SJCRH30 (cell line): ENCODE data around the gene RGSL1. TPM values are rescaled to one million over a fixed set of nuclear protein-coding genes. Genes with fewer than 3 reads are reported as not detected.

Experiments
- DNase-seq, 2 experiments: peaks; one replicate each; pipeline ENCODE4 v3.0.0-alpha.2; 2015 to 2020
- H3K27ac ChIP-seq: fragments of 250-450 bp; sonication (Bioruptor Pico); 2 replicates; pipeline ENCODE4 v1.5.1; 2020; ENCODE audit warnings: mild to moderate bottlenecking, moderate library complexity
- H3K27me3 ChIP-seq: fragments of 250-450 bp; sonication (Bioruptor Pico); 2 replicates; pipeline ENCODE4 v1.5.1; 2020; ENCODE audit warnings: mild to moderate bottlenecking, moderate library complexity
- H3K36me3 ChIP-seq: fragments of 250-450 bp; sonication (Bioruptor Pico); 2 replicates; pipeline ENCODE4 v1.5.1; 2020; ENCODE audit warnings: mild to moderate bottlenecking, moderate library complexity
- H3K4me1 ChIP-seq: fragments of 250-450 bp; sonication (Bioruptor Pico); 2 replicates; pipeline ENCODE4 v1.5.1; 2020; ENCODE audit warnings: mild to moderate bottlenecking, moderate library complexity
- H3K4me3 ChIP-seq: fragments of 250-450 bp; sonication (Bioruptor Pico); 2 replicates; pipeline ENCODE4 v1.5.1; 2020; ENCODE audit warnings: mild to moderate bottlenecking, moderate library complexity
- H3K9me3 ChIP-seq: fragments of 250-450 bp; sonication (Bioruptor Pico); replicated peaks from 2 replicates; pipeline ENCODE4 v1.5.1; 2020; ENCODE audit warnings: mild to moderate bottlenecking, moderate library complexity
- total RNA-seq: library from RNA; depleted of rRNA; stranded (reverse); fragments of >200 nt; shearing (Covaris generic); gene quantifications from 2 replicates; pipeline ENCODE4 v1.2.3, GENCODE V29; 2014

Gene RGSL1
- total RNA-seq, 1 experiment from 2014 or later = not detected

DNA sequence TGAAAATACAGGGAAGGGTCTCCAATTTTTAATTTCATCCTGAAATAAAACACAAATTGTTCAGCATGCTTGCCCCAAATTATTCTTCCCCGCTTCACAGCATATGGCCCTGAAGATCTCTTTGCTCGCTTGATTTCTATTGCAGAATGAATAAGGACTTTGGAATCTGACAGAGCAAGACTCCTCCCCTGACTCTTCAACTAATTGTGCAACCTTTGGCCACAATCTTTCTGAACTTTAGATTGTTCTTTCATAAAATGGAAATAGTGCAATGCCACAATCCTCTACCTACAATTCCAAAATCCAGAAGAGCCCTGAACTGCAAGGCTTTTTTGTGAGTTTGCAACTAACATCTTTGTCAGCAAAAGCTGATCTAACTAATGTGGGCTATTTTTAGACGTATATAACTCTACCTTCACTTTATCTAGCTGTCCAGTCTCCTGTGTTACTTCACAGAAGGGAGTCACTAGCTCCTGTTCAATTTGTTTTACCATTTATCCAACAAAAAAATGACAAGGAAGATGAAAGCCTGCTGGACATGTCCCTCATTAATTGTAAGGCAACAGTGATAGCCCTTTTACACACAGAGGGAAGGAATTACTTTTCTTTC, 125.7 kb downstream of the RGSL1 start:
- Histone ChIP-seq H3K27ac (no peak overlapping the region), H3K36me3 (no peaks in the 10 kb centered on the region), H3K9me3 (no peaks in the 10 kb centered on the region), H3K27me3 (no peaks in the 10 kb centered on the region), H3K4me3 (no peak overlapping the region), H3K4me1 (peaks cover 2% of the 10 kb centered on the region)
- DNase-seq = no peak

DNA sequence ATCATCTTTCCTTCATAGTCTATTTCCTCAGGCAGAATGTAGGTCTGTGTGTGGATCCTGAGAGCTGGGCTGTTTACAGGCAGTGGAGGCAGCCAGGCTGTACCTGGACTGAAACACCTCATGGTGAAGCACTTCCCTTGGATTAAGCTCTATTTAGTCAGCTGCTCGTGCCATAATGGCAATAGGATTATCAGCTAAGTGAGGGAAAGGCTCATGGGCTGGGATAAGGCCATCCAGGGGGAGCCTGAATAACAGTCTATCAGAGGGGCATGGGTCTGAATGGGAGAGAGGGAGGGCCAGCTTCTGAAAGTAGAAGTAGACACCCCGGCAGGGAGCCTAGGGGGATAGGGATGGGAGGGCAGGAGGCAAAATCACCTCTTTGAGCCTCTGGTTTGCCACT, 130.8 kb downstream of the RGSL1 start:
- H3K4me3 ChIP-seq = no peak overlapping the region
- H3K27ac ChIP-seq = no peak overlapping the region
- no peaks in the 10 kb centered on the region for H3K36me3 ChIP-seq
- no peaks in the 10 kb centered on the region for H3K27me3 ChIP-seq
- H3K9me3 ChIP-seq = no peaks in the 10 kb centered on the region
- peak in 1 of 2 experiments; percentile 34 for DNase-seq
- H3K4me1 ChIP-seq = peaks cover 3% of the 10 kb centered on the region; the same call in 1 of the 2 replicates

DNA sequence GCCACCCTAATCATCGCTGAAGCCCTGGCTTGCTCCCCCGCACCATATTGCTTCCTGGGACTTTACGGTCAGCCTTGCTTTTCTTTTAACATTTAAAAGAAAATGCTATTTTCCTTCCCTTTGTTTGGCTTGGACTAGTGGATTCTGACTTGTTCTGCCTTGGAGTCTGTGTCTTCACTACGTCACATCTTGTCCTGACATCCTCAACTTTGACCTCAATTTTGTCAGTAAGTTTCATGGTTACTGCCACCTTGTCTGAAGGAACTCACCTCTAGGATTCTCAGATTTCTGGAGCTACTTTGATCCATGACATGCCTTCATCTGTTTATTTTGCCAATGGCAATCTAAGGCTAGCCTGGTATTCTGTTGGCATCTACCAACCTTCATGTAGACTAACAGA, 134.8 kb downstream of the RGSL1 start:
- H3K4me3 ChIP-seq = no peak overlapping the region
- no peak for DNase-seq

DNA sequence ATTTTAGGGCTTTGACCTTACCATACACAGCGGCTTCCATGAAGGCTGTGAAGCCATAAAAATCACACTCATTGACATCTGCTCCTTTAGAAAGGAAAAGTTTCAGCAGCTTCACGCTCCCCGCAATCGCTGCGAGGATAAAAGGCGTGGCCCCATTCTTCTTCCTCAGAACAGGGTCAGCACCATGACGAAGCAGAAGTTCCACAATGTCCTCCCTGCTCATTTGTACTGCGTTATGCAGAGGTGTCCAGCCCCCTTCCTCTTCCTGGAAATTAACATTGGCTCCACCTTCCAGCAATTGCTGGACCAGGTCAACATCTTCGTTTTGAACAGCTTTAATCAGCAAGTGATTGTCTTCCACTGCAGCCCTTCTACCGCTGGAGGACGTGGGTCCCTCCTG, 136.4 kb downstream of the RGSL1 start:
- H3K27me3 ChIP-seq = no peaks in the 10 kb centered on the region
- no peaks in the 10 kb centered on the region for H3K9me3 ChIP-seq
- DNase-seq = no peak
- no peak overlapping the region for H3K4me3 ChIP-seq
- H3K4me1 ChIP-seq = no peaks in the 10 kb centered on the region
- no peaks in the 10 kb centered on the region for H3K36me3 ChIP-seq
- no peak overlapping the region for H3K27ac ChIP-seq

More for the DNA sequence above, 134.8 kb downstream of the RGSL1 start:
- no peaks in the 10 kb centered on the region for H3K36me3 ChIP-seq
- H3K27ac ChIP-seq = no peak overlapping the region
- no peaks in the 10 kb centered on the region for H3K27me3 ChIP-seq
- peaks cover 3% of the 10 kb centered on the region; the same call in 1 of the 2 replicates for H3K4me1 ChIP-seq
- no peaks in the 10 kb centered on the region for H3K9me3 ChIP-seq

DNA sequence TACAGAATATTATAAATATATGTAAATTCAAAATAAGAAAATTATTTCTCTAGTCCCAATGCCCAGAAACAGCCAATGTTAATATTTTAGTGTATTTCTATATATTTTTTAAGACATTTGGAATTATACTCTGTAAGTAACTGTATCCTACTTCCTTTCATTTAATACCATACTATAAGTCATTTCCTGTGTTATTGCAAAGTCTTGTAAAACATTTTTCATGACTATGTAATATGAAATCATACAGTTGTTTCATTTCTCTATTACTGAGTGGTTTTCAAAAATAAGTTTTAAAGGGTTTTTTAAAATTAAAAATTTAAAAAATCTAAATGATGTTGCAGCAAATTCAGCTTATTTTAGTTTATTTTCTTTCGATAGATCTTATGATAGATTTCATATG, 137.1 kb downstream of the RGSL1 start:
- no peaks in the 10 kb centered on the region for H3K4me1 ChIP-seq
- no peak overlapping the region for H3K27ac ChIP-seq
- no peak for DNase-seq
- no peaks in the 10 kb centered on the region for H3K36me3 ChIP-seq
- no peak overlapping the region for H3K4me3 ChIP-seq
- H3K9me3 ChIP-seq = no peaks in the 10 kb centered on the region
- H3K27me3 ChIP-seq = no peaks in the 10 kb centered on the region

DNA sequence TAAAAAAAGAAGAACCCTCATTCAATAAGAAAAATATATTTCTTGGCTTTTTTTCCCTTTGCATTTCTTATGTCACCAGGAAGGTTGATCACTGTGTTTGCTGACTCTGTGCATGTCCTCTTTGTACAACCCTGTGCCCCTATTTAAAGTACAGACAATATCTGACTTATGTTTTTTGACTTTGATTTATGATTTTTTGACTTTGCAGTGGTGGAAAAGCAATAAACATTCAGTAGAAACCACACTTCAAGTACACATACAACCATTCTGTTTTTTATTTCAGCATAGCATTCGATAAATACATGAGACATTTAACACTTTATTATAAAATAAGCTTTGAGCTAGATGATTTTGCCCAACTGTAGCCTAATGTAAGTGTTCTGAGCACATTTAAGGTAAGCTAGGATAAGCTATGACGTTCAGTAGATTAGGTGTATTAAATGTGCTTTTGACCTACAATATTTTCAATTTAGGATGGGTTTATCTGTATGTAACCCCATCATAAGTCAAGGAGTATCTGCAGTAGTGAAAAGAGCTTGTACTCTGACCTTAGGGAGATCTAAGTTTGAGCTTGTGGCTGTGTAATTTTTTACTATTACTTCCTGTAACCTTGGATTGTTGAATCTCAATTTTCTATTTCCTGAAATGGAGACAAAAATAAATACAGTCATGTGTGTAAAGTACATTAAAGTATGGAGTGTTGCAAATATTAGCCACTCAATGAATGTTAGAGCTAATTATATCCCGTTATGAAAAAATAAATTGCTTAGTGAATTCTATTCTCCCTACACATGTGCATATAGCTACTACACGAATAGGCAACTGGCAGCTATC, 137.9 kb downstream of the RGSL1 start:
- no peak overlapping the region for H3K27ac ChIP-seq
- H3K9me3 ChIP-seq = no peaks in the 10 kb centered on the region
- H3K4me1 ChIP-seq = no peaks in the 10 kb centered on the region
- no peak for DNase-seq
- no peaks in the 10 kb centered on the region for H3K27me3 ChIP-seq
- H3K36me3 ChIP-seq = no peaks in the 10 kb centered on the region
- H3K4me3 ChIP-seq = peak overlapping the region; percentile 60

DNA sequence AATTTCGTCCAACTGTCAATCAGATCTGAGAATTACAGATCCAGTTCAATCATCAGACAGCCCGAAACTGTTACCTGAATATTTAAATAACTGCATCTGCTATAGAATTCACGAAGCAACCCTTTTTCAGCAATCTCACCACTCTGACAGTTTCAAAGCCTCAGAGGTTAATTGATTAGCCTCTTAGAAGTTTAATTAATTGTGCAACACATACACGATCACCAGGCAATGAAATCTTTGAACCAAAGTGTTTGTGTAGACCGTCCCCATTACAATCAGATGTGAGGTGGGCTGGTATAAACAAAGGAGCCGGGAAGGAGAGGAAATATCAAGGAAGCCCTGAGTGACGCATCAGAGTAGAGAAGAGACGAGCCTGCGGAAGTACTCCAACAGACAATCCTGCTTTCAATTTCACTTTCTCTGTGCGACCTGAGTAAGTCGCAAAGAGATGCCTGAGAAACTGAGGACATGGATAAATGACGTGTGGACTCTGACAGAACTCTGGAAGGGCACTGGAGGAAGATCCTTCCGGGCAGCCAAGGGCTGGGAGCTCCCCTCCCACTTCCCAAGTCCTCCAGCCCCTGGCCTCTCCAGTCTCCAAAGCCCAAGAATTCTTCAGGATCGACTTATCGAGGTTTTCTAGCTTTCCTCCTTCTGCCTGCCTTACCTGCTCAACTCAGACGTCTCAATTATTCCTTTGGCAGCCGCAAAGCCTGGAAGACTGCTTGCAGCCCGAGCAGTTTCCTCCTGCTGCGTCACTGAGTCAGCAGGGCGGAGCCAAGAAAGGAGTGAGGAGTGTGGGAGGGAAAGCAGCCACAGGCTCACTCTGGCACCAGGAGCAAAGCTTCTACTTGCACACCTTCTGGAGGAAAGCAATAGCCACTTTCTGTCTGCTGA, 138.8 kb downstream of the RGSL1 start, which contains the start of gene RNASEL:
Gene RNASEL (minus strand): TSS at position 757 of the 897 bp plus-strand sequence. CDS start 2,450 bp downstream, outside the sequence.
- no peak for DNase-seq
- Histone ChIP-seq H3K9me3 (no peaks in the 10 kb centered on the region), H3K4me1 (no peaks in the 10 kb centered on the region), H3K4me3 (peak within 1 kb of the TSS; percentile 60), H3K36me3 (no peaks in the 10 kb centered on the region), H3K27ac (no peak within 1 kb of the TSS), H3K27me3 (no peaks in the 10 kb centered on the region)

DNA sequence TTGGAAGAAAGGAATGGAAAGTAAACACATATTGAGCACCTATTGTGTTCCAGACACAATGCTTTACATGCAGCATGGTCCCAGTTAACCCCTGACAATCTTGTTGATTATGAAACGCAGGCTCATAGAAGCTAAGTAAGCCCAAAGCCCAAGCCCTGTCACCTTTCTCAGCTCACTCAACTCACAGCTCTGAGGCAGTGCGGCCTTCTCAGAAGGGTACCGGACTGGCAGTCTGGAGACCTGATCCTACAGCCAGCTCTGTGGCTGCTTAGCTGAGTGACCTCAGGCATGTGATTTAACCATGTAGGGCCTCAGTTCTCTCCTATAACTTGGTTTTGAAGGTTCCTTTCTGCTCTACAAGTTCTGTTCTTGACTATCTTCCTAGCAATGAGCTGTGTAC, 139.6 kb downstream of the RGSL1 start:
- H3K9me3 ChIP-seq = no peaks in the 10 kb centered on the region
- H3K4me1 ChIP-seq = no peaks in the 10 kb centered on the region
- H3K27ac ChIP-seq = no peak overlapping the region
- H3K27me3 ChIP-seq = no peaks in the 10 kb centered on the region
- DNase-seq = no peak
- H3K36me3 ChIP-seq = no peaks in the 10 kb centered on the region
- no peak overlapping the region for H3K4me3 ChIP-seq

DNA sequence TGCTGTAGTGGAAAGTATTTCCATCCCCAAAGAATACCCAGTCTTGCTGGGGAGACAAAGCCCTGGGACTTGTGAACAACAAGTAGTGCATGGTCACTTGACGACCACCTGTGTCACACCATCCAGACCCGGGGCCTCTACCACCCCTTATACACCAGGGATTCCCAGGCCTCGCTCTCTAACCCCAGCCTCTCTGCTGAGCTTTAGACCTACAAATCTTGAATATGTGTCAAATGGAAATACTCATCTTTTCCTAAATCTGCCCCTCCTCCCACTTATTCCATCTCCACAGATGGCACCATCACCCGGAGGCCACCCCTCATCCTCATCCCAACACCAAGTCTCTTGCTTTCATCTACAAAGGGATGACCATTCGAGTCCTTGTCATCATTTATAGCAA, 140.0 kb downstream of the RGSL1 start:
- Histone ChIP-seq H3K27me3 (no peaks in the 10 kb centered on the region), H3K4me1 (no peaks in the 10 kb centered on the region), H3K27ac (no peak overlapping the region), H3K36me3 (no peaks in the 10 kb centered on the region), H3K9me3 (no peaks in the 10 kb centered on the region), H3K4me3 (no peak overlapping the region)
- no peak for DNase-seq

DNA sequence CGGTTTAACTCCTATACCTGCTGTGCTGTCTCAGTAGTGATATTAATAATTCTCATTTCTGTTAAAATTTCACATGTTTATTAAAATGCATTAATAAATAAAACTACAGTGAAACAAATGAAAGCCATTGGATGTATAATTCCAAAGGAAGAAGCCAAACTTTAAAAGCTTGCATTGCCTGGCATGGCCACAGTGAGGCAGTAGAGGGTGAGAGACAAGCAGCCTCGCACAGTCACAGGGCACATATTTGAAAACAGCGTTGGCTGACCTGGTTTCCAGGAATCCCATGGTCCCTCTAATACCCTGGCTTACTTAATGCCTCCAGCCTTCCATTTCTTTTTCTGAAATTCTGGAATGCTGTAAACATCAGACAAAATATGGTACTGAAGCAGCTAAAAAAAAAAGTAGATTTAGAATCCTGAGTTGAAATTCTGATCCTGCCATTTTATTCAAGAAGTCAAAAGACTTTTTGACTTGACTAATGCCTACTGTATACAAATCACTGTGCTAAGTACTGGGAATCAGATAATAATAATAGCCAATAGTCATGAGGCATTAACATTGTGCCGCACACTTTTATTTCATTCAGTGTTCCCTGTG, 145.8 kb downstream of the RGSL1 start:
- H3K27me3 ChIP-seq = no peaks in the 10 kb centered on the region
- H3K27ac ChIP-seq = no peak overlapping the region
- peak; percentile 69 to 86 for DNase-seq

DNA sequence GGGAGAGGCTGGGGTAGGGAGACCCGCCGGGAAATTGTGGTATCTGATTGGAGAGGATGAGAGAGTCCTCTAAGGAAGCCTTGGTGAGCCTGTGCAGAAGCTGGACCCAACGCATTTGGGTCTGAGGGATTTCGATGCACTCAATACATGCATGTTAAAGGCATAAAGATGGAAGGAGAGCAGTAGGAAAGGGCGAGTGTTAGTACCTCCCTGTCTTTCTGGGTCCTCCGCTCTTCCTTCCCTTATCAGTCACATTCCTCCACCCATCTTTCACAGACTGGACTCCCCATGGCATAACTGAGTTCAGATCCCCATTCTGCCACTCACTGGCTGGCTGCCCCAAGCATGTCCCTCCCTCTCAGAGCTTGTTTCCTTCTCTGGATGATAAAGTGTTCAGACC, 147.0 kb downstream of the RGSL1 start:
- peaks cover 36% of the 10 kb centered on the region for H3K36me3 ChIP-seq
- no peaks in the 10 kb centered on the region for H3K27me3 ChIP-seq
- no peak overlapping the region for H3K27ac ChIP-seq
- H3K4me1 ChIP-seq = peaks cover 2% of the 10 kb centered on the region; the same call in 1 of the 2 replicates
- H3K9me3 ChIP-seq = no peaks in the 10 kb centered on the region
- no peak for DNase-seq
- no peak overlapping the region for H3K4me3 ChIP-seq

More for the DNA sequence above, 145.8 kb downstream of the RGSL1 start:
- Histone ChIP-seq H3K9me3 (no peaks in the 10 kb centered on the region), H3K4me1 (no peaks in the 10 kb centered on the region; the same call in 1 of the 2 replicates), H3K36me3 (peaks cover 24% of the 10 kb centered on the region), H3K4me3 (no peak overlapping the region)

DNA sequence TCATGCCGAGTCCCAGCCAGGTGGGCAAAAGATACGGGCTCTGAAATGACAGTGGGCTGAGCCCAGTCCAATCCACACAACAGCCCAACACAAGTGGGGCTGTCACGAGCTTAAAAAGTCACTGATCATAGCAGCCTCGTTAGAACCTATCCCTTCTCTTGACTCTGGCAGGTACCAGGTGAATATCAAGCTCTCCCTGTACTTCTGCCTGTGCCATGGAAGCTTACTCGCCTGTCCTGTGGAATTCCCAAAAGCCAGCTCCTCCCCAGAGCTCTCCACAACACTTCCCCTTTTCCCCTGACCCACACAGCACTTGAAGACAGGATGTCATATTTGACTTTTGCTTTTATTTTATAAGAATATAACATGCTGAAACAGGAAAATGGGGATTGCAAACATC, 148.3 kb downstream of the RGSL1 start:
- no peaks in the 10 kb centered on the region for H3K27me3 ChIP-seq
- H3K4me3 ChIP-seq = no peak overlapping the region
- no peak for DNase-seq
- H3K27ac ChIP-seq = no peak overlapping the region
- peaks cover 2% of the 10 kb centered on the region; the same call in 1 of the 2 replicates for H3K4me1 ChIP-seq
- no peaks in the 10 kb centered on the region for H3K9me3 ChIP-seq
- peaks cover 50% of the 10 kb centered on the region for H3K36me3 ChIP-seq

DNA sequence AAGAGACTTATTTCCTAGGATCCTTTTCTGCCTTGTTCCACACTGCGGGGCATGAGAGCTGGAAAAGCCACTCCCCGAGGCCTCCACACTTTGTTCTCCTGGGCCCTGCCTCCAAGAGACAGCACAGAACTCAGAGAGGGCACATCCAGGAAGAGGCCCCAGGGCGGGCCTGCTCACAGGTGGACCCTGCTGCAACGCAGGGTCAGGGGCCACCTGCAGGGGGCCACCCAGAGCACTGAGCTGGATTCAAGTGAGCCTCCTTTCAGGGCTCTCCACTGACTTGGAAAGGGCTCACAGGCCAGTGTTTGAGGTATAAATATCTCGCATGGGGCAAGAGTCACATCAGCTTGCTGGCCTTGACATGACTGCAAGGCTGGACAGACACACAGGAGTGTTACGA, 149.4 kb downstream of the RGSL1 start:
- Histone ChIP-seq H3K36me3 (peaks cover 52% of the 10 kb centered on the region), H3K27ac (no peak overlapping the region)
- no peak for DNase-seq

DNA sequence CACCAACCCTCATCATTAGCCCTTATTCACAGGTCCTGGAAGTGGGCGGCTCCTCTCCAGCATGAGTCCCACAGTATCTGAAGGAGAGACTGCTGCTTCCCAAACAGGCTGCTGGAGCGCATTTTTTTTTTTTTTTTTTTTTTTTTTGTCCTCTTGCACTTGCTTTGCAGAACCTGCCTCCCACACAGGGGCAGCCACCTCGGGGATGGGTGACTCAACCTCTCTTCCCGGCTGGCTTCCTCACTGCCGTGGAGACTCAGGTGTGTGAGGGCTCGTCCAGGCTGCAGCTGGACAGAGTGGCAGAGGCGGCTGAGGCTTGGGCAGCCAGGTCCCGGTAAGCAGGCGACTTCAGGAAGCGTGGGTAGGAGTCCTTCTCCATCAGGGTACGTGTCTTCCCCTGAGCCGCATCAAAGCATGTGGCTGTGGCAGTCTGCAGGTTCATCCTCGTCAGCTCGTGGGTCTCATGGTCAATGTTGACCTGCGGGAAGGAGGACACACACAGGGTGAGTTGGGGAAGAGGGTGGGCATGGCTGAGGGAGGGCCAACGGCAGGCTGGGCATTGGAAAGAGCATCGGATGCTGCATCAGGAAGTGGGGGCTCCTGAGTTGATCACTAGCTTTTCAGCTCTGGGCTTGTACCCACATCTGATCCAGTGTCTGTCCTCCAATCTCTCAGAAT, 150.2 kb downstream of the RGSL1 start:
- H3K27me3 ChIP-seq = no peaks in the 10 kb centered on the region
- no peaks in the 10 kb centered on the region for H3K9me3 ChIP-seq
- no peak overlapping the region for H3K4me3 ChIP-seq
- no peak for DNase-seq
- H3K4me1 ChIP-seq = peaks cover 2% of the 10 kb centered on the region; the same call in 1 of the 2 replicates
- H3K36me3 ChIP-seq = peaks cover 52% of the 10 kb centered on the region
- no peak overlapping the region for H3K27ac ChIP-seq

More for the DNA sequence above, 149.4 kb downstream of the RGSL1 start:
- no peak overlapping the region for H3K4me3 ChIP-seq
- H3K9me3 ChIP-seq = no peaks in the 10 kb centered on the region
- H3K27me3 ChIP-seq = no peaks in the 10 kb centered on the region
- peaks cover 2% of the 10 kb centered on the region; the same call in 1 of the 2 replicates for H3K4me1 ChIP-seq
